Endothelial cell of coronary artery (primary cell): ENCODE results near the gene CFAP45. TPM values are rescaled to one million over a fixed set of nuclear protein-coding genes. Genes with fewer than 3 reads are reported as not detected.

Source experiments
- total RNA-seq: library from RNA; depleted of rRNA; stranded (reverse); fragments of >200 nt; gene quantifications from 2 replicates; pipeline ENCODE4 v1.2.3, GENCODE V29; 2014

Gene CFAP45
- total RNA-seq, result 0.94 and 1.5 TPM in 2 replicates

GRCh38 chr1:159900086-159900680 lies at the start of gene CFAP45:
TSS of gene CFAP45 (minus strand) at chr1:159900165. CDS start at chr1:159900098, 67 bp downstream.

GRCh38 chr1:159945483-159946241 lies 45.7 kb upstream of the CFAP45 start, which contains the start of gene IGSF9:
TSS of gene IGSF9 (minus strand) at chr1:159945613. CDS start at chr1:159943454, 2,159 bp downstream.

GRCh38 chr1:159924791-159925718 lies 25.1 kb upstream of the CFAP45 start, which contains the start of gene TAGLN2:
TSS of gene TAGLN2 (minus strand) at chr1:159925507. CDS start at chr1:159920509, 4,998 bp downstream.

GRCh38 chr1:159862557-159862956 lies 37.4 kb downstream of the CFAP45 start, which contains the start of gene VSIG8:
TSS of gene VSIG8 (minus strand) at chr1:159862657. CDS start at chr1:159862521, 136 bp downstream.

GRCh38 chr1:159826441-159827101 lies 73.4 kb downstream of the CFAP45 start, which contains the start of gene SLAMF8:
TSS of gene SLAMF8 (plus strand) at chr1:159826873. CDS start at chr1:159826899, 26 bp downstream.

Other genes with a start within 250 kb of the CFAP45 start
- gene CRP, start 185.6 kb downstream of the CFAP45 start, total RNA-seq, result 0.09 TPM in 2 replicates
- gene DUSP23, start 119.2 kb downstream of the CFAP45 start, total RNA-seq, result 137 and 145 TPM in 2 replicates
- gene FCRL6, start 97.8 kb downstream of the CFAP45 start, total RNA-seq, result under 0.01 TPM in 1 of 2 replicates, not detected in the other
- not detected in 2 replicates for gene SLAMF8, start 73.3 kb downstream of the CFAP45 start, total RNA-seq
- 0.09 TPM in 1 of 2 replicates, not detected in the other for gene VSIG8, start 37.5 kb downstream of the CFAP45 start, total RNA-seq
- gene TAGLN2, start 25.3 kb upstream of the CFAP45 start, total RNA-seq, result 488 and 511 TPM in 2 replicates
- under 0.01 TPM in 2 replicates for gene IGSF9, start 45.4 kb upstream of the CFAP45 start, total RNA-seq
- not detected in 2 replicates for gene SLAMF9, start 54.1 kb upstream of the CFAP45 start, total RNA-seq
- gene PIGM, start 131.8 kb upstream of the CFAP45 start, total RNA-seq, result 2.9 and 3.1 TPM in 2 replicates
- gene KCNJ10, start 170.0 kb upstream of the CFAP45 start, total RNA-seq, result not detected in 2 replicates
- not detected in 2 replicates for gene KCNJ9, start 181.4 kb upstream of the CFAP45 start, total RNA-seq
- 7.2 and 14.9 TPM in 2 replicates for gene IGSF8, start 198.5 kb upstream of the CFAP45 start, total RNA-seq
- under 0.01 TPM in 1 of 2 replicates, not detected in the other for gene ATP1A2, start 215.6 kb upstream of the CFAP45 start, total RNA-seq